Stimulated activated CD4-positive, alpha-beta T cell treated with anti-CD3 and anti-CD28 coated beads, TNF-alpha, amount 100 ng/mL, for 4 hours (primary cell): ENCODE results near the gene DCTN3.

Experiments used
- DNase-seq, 3 experiments: peaks; one replicate each; pipeline ENCODE4 v3.0.0-alpha.2; 2020; ENCODE audit warnings: low read depth in 3 of 3

The DCTN3 gene

DNA sequence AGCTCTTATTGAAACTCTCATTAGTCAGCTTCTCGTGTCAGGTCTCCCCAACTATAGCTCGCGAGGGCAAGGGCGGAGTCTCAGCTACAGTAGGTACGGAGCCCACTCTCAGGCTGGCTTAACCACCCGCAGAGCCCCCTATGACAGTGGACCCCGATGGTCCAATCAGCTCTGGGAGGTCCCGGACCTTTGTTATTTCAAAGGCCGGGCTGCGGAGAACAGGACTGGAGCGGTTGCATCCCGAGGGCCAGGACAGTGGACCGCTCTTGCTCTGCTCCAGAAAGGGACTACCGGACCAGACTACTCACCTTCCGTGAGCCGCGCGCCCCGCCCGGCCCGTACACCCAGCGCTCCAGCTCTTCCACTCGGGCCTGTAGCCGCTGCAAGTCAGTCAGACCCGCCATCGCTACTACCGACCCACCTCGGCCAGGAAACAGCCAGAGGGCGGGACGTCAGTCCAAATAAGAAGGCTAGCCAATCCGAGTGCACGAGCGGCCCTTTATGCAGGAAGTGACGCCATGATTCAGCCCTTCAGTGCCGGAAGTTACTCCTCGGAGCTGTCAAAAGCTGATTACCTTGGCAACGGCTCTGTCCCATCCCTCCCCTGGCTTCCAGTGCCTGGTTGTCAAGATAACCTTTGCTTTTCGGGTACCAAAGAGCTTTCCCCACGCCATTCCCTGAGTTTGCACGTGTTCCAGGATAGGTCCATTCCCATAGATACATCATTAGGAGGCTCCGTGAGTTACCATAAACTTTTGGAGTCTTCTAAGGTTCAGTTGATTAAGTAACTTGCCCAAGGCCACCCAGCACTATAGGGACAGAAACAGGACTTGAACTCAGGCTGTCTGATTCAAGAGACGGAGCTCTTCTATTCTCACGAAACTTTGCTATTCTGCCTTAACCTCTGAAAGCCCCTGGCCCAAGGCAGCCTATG lies at the start of gene DCTN3:
Gene DCTN3, minus strand, starts transcription at position 435 of the 934 bp plus-strand sequence. Its CDS starts 31 bp downstream, at position 404.
- peak; percentile 64 to 83 (median 80) for DNase-seq

DNA sequence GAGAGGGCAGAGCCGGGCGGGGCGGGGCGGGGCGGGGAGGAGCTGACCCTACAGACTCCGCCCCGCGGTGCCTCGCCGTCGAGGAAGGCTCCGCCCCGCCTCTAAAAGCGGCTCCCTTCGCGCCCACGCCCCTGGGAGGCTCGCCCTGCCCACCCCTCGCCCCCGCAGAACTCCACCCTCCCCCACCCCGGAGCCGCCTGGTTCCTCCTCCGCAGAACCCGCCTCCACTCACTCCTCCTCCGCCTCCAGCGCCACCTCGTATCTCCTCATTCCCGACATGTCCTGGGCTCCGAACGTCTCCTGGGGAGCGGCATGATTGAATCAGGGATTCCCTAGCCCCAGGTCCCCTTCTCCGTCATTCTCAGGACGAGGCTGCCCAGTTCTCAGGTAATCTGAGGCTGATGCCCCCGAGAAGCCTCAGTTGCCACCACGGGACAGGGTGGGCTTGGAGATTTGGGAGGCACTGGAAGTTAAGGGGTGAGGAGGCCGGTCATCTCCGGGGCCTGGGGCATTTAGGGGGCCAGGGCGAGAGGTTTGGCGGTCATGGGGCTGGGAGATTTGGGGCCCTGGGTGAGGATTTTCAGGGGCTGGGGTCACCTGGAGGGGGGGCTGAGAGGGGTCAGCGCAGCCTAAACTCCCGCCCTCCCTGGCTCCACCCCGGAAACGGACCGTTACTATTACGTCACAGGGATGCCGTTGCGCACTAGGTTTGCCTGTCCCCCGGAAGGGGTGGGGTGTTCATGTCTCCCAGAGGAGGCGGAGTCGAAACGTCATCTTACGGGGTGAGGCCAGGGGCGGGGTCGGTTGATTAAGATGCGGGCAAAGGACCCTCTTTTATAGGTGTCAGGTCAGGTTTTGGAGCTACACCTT lies 45.3 kb upstream of the DCTN3 start:
- peak; percentile 64 to 84 (median 84) for DNase-seq

DNA sequence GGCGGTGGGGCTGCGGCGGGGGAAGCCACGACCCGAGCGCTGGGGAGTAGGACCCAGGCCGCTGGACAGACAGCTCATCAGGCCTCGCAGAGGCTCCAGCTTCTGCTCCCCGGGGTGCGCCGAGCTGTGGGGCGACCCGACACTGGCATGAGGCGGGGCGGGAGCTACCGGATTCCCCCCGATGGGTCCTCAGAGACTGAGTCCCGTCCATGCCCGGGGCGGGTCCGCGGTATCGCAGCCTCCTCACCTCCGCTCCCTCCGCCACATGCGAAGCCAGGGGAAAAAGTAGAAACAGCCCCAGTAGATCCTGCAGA lies 44.7 kb upstream of the DCTN3 start:
- DNase-seq, result no peak

DNA sequence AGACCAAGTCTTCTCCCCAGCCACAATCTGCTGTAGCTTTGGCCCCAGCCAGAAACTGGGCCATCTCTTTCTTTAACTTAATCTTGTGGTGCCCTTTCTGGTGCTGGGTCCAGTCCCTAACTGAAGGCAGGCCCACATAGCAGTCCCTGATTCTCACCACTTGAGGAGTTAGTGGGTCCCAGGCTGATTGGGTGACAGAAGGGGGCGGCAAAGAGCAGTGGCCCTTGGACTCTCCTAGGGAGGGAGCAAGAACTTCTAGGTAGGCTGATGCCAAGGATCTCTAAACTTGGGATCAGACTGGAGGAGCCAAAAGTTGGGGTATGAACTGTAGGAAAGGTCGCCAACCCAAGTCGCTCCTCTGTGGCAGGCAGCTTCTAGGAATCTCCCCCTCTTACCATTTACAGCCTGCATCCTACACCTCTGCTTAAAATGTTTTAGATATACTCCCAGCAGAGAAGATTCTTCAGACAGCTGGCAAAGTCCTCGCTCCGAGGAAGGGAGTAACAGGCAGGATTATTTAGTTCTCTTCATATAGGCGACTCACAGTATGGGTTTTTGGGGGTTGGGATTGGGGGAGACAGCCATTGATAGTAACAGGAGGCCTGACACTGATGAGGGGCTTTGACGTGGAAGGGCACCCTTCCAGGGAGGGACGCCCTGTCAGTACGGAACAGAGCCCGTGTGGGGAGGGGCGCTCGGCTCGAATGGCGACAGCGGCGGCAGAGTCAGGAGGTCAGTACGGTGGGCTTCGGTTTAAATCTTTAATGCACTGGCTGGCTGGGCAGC lies 44.2 kb upstream of the DCTN3 start:
- DNase-seq, result peak in 2 of 3 experiments; percentile 38 to 49

DNA sequence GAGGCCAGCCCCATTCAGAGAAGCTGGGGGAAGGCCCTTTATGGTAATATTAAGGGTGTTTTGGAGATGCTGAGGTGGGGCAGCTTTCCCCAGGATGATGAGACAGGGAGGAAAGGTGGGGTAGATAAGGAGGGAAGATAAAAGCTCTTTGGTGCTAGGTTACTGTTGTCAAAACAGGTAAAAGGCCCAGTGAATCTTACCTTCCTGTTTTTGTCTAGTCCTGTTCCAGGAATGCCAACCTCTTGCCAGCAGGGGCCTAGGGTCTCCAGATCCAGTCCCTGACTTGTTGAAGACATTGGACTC lies 43.0 kb upstream of the DCTN3 start:
- DNase-seq, result no peak

DNA sequence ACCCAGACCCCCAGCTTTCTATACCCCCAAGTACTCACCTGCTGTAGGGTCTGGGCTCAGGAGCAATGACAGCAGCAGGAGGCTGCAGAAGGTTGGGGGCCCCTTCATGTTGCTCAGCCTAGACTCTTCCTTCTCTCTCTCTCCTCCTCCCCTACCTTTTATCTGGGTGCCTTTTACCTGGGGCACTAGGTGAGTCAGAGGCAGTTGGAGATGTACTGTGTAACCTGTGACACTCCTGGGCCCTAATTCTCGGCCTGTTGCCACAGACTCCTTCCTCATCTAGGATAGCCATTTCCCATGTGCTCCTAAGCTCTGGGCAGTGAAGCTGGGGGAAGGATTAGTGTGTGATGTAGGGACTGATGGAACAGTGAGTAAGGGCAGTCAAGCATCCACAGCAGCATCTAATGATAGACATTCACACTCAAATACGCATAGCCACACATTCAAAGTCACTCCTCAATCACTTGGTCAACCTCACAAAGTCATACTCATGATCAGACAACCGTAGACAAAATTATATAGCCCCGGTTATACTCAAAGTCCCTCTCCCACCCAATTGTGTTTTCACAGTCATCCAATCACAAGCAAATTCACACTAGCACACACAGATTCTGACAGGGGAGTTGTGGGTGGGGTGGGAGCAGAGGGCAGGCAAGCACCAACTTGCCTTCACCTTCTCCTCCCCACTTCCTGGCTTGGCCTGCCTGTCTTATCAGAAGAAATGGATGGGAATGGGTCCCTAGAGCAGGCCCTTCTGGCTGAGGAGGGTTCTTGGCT lies 42.4 kb upstream of the DCTN3 start, which contains the start of gene CCL27:
Gene CCL27, minus strand, starts transcription at position 132 of the 777 bp plus-strand sequence. Its CDS starts 24 bp downstream, at position 108.
- DNase-seq, result no peak

DNA sequence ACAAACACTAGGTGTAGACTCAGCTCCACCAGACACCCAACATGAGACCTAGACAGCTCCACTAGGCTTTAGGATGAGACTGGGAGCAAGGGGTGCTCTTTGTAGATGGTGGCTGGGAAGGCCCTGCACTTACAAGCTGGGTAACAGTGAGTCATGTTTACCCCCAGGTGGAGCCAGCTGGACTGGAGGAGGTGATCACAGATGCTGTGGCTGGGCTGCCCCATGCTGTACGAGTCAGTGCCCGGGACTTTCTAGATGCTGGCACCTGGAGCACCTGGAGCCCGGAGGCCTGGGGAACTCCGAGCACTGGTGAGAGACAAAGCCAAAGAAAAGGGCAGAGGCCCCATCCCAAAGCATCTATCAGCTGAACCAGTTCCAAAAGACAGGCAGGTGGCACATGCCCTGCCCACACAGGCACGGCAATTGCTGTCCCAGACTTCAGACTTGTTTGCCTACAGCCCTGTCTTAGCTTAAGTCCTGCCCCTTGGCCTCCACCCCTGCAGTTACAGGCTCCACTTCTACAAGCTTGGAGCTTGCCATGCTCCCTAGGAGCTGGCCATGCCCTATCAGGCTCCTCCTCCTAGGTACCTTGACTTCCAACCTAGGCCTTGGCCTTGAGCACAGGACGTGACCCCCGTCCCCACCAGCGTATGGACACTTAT lies 39.4 kb upstream of the DCTN3 start:
- no peak for DNase-seq

DNA sequence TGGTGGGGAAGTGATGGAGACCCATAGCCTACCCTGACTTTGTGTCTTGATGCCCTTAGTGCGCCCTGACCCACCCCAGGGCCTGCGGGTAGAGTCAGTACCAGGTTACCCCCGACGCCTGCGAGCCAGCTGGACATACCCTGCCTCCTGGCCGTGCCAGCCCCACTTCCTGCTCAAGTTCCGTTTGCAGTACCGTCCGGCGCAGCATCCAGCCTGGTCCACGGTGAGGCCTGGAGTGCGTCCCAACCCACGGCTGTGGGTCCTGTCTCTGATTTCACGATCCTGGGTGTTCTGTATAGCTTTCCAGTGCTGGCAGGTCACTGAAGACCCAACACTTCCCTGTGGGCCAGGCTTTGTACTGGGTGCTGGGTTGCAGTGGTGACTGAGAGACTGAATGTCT lies 38.2 kb upstream of the DCTN3 start:
- DNase-seq, result no peak

DNA sequence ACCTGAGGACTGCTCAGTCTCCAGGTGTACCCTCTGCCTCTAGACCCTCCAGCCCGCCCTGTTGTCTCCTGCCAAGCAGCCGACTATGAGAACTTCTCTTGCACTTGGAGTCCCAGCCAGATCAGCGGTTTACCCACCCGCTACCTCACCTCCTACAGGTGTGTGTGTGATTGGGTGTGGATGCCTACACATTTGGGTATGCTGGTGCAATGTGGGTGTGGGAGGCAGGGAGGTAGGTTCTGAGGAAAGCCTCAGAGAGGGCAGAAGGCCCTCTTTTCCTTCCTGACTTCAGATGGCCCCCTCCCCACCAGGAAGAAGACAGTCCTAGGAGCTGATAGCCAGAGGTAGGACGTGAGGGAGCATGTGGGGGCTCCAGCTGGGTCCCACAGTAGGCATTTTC lies 36.7 kb upstream of the DCTN3 start:
- no peak for DNase-seq

DNA sequence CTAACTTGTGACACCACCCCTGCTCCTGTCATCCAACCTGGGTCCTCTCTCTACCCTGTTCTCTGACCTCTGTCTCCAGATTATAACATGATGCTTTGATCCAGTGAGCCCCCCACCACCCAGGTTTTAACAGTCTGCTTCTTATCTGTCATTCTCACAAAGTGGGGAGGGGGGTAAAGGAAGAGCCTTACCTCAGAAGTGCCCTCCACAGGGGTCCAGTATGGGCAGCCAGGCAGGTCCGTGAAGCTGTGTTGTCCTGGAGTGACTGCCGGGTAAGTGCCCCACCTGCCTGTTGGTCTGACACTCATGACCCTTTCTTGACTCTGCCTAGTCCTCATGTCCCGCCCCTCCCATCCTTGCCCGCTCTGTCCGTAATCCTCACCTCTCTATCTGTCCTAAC lies 35.1 kb upstream of the DCTN3 start:
- DNase-seq, result no peak

DNA sequence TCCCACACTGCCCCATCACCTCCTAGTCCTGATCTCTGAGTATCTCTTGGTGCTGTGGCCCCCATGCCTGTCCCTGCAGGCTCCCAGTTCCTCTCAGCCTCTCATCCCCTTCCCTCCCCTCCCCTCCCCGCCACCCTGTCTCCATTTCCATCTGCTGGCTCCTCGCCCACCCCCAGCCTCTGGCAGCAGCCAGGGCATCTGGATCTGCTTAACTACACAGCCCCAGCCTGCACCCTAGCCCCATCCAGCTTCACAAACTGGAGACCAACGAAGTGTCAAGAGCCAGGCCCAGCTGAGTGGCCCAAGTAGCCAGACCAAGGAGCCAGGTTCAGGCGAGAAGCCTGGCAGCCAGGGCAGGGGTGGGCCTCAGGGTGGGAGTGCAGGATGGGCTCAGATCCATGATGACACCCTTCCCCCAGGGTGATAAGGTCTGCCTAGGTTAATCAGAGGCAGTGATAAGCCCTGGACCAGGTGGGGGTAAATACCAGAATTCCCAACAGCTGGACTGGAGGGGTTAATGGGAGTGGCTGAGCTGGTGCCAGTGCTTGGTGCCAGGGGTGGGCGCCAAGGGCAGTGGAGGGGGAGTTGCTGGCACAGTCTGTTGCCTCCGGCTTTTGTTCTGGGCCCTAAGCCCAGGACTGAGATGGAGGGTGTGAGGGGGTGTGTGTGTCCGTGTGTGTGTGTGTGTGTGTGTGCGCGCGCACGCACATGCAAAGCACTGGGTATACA lies 34.2 kb upstream of the DCTN3 start:
- DNase-seq, result no peak

DNA sequence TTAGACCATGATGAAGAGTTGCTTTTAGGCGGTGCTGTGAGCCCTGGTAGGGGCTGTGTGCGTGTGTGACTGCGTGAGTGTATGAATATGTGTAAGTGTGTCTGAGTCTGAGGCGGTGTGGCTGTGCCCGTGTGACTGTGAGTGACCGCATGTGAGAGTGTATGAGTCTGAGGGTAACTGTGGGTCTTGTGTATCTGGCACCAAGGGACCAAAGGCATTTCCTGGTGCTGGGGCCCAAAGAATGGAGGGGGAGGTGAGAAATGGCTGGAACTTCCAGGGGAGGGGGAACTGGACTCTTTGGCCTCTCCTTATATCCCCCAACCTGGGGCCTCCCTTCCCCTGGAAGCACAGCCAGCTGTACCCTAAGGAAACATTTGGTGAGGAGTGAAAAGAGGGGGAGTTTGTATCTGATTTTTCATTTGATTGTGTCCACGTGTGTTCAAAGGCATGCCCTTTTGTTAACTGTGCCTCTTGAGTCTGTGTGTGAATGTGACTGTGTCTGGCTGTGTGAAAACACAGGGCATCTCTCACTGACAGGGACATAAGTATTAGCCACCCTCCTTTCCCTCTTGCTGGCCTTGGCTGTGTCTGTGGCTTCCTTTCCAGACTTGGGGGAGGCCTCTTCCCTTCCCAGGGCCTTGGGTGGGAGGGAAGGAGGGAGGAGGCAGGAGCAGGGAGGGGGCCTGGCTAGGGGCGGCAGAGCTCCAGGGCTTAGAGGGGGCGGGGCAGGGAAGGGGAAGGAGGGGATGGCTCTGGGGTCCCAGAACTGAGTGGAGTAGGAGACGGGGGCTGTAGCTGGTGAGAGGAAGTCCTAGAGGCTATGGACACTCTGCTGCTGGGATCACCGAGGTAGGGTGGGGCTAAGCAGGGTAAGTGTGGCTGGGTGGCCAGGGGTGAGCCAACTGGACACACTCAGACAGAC lies 33.1 kb upstream of the DCTN3 start:
- DNase-seq, result no peak

DNA sequence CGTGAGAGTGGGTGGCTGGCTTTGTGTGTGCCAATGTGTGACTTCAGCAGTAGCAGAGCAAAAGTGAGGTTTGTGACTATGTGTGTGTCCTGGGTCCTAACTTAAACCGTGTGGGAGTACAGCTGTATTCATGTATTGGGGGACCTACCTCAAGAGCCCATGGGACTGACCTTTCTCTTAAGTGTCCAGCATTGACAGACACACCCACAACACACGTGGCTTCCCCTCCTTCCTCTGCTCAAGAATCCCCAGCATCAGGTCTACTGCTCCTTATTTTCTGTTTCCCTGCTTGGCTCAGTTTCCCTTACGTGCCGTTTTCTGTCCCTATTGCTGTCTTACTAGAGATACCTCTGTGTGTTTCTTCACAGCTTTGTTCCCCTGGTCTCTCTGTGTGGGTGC lies 32.3 kb upstream of the DCTN3 start:
- no peak for DNase-seq

DNA sequence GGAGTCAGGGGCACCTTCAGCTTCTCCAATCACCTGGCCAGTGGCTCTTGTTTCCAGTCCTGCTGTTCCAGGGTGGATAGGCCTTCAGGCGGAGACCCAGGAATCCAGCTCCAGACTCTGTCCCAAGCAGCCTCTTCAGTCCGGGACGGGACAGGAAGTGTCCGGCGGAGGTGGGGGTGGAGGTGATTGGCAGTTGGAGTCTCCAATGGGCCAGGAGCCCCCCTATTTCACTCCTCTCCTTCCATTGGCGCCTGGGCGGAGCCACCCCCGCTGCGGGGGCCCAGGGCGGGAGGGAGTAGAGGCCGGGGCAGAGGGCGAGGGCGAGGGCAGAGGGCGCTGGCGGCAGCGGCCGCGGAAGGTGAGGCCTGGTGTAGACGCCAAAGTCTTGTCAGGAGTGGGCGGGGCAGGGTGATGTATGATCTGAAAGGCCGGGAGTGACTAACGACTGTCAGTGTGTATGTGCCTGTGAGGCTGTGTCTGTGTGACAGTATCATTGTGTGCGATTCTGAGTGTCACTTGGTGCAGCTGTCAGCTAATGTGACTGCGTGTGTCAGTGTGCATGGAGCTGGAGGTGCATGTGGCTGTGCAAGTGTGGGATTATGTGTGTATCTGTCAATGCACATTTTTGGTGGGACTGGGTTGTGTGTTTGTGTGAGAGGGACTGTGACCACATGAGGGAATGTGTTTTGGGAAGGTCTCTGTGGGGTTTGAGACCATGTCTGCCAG lies 31.7 kb upstream of the DCTN3 start, which contains the start of gene IL11RA:
Gene IL11RA, plus strand, starts transcription at position 310 of the 726 bp plus-strand sequence. CDS start 3,033 bp downstream, outside the sequence.
- DNase-seq, result peak in 1 of 3 experiments; percentile 35

DNA sequence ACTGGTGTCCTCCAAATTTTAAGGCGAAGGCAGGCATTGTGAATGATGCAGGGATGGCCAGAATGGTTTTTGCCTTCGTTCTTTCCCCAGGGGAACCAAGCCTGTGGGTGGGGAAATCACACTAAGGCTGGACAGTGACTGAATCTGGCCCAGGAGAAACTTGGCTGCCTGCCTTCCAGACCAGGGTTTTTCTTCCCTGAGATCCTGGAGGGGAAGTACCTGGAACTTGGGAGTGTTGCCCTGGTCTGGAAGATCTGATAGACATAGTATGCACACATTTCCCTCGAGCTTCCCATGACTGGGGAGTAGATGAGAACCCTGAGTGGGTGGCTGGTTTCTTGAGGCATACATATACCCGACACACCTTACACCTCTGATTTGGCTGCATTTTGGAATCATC lies 31.0 kb upstream of the DCTN3 start:
- DNase-seq, result no peak

DNA sequence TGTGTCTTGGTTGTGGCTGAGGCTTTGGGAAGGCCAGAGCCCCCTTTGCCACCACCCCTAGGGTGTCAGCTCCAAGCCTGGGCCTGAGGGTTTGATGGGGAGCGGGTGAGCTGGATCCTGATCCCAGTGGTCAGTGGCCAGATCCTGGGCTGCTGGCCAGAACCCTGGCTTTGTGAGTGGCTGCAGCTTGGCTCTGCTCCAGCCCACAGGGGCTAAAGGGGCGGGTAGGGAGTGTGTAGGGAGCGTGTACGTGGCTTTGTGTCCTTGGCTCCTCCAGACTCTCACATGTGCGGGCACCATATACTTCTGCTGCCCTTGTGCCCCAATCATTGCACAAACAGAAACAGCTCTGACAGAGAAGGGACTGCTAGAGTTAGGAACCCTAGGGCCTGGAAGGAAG lies 30.5 kb upstream of the DCTN3 start:
- no peak for DNase-seq

DNA sequence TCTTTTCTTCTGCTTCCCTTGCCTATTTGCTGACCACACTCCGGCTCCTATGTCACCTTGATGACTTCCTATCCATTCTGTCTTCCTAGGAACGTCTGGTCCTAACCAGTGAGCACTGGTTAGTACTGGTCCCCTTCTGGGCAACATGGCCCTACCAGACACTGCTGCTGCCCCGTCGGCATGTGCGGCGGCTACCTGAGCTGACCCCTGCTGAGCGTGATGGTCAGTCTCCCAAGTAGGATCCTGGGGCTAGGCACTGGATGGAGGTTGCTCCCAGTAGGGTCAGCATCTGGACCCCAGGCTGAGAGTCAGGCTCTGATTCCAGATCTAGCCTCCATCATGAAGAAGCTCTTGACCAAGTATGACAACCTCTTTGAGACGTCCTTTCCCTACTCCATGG lies 28.4 kb upstream of the DCTN3 start:
- DNase-seq, result no peak

DNA sequence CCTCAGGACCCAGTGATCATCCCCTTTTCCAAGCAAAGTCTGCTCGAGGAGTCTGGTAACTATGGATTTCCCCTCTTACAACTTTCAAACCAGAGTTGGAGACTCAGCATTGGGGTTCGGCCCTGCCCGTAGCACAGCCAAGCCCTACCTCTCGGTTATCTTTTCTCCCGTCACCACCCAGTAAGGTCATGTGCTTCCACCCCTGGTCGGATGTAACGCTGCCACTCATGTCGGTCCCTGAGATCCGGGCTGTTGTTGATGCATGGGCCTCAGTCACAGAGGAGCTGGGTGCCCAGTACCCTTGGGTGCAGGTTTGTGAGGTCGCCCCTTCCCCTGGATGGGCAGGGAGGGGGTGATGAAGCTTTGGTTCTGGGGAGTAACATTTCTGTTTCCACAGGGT lies 27.4 kb upstream of the DCTN3 start:
- DNase-seq, result no peak
